Measurements from ENCODE around the gene FER.

DNA sequence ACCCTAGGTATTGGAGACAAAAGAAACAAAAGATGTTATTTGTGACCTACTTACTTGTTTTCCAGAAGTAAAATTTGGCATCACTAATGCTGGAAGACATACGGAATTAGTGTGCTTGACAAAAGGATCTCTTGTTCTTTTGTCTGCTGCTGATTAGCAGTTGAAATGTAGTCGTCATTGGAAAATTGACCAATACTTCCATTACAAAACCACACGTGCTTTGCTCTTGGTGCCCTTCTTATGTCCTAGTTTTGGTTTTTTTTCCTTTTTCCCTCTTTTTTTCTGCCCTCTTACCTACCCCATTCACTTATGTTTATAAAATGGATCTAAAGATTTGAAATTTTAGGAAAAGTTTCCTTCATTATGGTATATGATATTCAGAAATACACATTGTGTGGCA, 197.4 kb downstream of the FER start:
- TF ChIP-seq, protein P1, sequence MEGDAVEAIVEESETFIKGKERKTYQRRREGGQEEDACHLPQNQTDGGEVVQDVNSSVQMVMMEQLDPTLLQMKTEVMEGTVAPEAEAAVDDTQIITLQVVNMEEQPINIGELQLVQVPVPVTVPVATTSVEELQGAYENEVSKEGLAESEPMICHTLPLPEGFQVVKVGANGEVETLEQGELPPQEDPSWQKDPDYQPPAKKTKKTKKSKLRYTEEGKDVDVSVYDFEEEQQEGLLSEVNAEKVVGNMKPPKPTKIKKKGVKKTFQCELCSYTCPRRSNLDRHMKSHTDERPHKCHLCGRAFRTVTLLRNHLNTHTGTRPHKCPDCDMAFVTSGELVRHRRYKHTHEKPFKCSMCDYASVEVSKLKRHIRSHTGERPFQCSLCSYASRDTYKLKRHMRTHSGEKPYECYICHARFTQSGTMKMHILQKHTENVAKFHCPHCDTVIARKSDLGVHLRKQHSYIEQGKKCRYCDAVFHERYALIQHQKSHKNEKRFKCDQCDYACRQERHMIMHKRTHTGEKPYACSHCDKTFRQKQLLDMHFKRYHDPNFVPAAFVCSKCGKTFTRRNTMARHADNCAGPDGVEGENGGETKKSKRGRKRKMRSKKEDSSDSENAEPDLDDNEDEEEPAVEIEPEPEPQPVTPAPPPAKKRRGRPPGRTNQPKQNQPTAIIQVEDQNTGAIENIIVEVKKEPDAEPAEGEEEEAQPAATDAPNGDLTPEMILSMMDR (IDR thresholded peaks at IDR 0.05; ENCODE audit: low read length), result no peak
- no peak for TF ChIP-seq EZH2 (IDR thresholded peaks at IDR 0.05; ENCODE audit: borderline replicate concordance, low read length)
